ENCODE results near the gene EIF4E2.

DNA sequence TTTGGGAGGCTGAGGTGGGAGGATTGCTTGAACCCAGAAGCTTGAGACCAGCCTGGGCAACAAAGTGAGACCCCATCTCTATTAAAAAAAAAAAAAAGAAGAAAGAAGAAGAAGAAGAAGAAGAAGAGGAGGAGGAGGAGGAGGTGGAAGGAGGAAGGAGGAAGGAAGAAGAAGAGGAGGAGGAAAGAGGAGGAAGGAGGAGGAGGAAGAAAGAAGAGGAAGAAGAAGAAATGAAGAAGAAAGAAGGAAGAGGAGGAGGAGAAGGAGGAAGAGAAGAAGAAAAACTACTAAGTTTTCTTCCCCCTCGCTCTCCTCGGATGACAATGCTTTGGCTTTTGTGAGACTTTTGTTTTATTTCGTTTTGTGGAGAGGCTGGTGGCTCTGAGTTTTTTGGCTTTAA, 52.8 kb downstream of the EIF4E2 start:
- TF ChIP-seq, protein P1, sequence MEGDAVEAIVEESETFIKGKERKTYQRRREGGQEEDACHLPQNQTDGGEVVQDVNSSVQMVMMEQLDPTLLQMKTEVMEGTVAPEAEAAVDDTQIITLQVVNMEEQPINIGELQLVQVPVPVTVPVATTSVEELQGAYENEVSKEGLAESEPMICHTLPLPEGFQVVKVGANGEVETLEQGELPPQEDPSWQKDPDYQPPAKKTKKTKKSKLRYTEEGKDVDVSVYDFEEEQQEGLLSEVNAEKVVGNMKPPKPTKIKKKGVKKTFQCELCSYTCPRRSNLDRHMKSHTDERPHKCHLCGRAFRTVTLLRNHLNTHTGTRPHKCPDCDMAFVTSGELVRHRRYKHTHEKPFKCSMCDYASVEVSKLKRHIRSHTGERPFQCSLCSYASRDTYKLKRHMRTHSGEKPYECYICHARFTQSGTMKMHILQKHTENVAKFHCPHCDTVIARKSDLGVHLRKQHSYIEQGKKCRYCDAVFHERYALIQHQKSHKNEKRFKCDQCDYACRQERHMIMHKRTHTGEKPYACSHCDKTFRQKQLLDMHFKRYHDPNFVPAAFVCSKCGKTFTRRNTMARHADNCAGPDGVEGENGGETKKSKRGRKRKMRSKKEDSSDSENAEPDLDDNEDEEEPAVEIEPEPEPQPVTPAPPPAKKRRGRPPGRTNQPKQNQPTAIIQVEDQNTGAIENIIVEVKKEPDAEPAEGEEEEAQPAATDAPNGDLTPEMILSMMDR (conservative IDR thresholded peaks at IDR 0.05 in 1 of 2, IDR thresholded peaks at IDR 0.05 in 1 of 2; ENCODE audit: extremely low read depth in 1 of 2, insufficient read depth in 1 of 2, low read depth in 1 of 2, low read length in 2 of 2): no peak
- TF ChIP-seq EZH2 (IDR thresholded peaks at IDR 0.05; ENCODE audit: borderline replicate concordance, low read length): no peak

All from mammary epithelial cell (primary cell).